ENCODE results near the gene NF1.

Gene NF1

GRCh38 chr17:31236712-31237111, 141.9 kb downstream of the NF1 start:
- Histone ChIP-seq H3K9me3 (ENCODE audit: insufficient read depth, low read length) (no peaks in the 10 kb centered on the region), H3K9me2 (replicated peaks; ENCODE audit: insufficient read depth, low read length) (no peaks in the 10 kb centered on the region), H3K27ac (ENCODE audit: low read depth, low read length) (no peak overlapping the region), H3K4me3 (ENCODE audit: insufficient read depth, low read length, poor library complexity, severe bottlenecking) (no peak overlapping the region), H3K9ac (ENCODE audit: low read length) (no peak overlapping the region), H3K4me2 (ENCODE audit: low read depth, low read length, poor library complexity, severe bottlenecking) (no peak overlapping the region), H3K36me3 (ENCODE audit: low read length) (peaks cover 3% of the 10 kb centered on the region; the same call in 1 of the 2 replicates), H2AFZ (ENCODE audit: low read depth, low read length, severe bottlenecking) (no peak overlapping the region), H4K20me1 (ENCODE audit: low read depth, low read length) (no peaks in the 10 kb centered on the region), H3K27me3 (ENCODE audit: low read length) (no peaks in the 10 kb centered on the region), H3K79me2 (ENCODE audit: insufficient read depth, low read length) (no peaks in the 10 kb centered on the region), H3F3A (ENCODE audit: insufficient read depth) (no peaks in the 10 kb centered on the region)
- TF ChIP-seq, protein P1, sequence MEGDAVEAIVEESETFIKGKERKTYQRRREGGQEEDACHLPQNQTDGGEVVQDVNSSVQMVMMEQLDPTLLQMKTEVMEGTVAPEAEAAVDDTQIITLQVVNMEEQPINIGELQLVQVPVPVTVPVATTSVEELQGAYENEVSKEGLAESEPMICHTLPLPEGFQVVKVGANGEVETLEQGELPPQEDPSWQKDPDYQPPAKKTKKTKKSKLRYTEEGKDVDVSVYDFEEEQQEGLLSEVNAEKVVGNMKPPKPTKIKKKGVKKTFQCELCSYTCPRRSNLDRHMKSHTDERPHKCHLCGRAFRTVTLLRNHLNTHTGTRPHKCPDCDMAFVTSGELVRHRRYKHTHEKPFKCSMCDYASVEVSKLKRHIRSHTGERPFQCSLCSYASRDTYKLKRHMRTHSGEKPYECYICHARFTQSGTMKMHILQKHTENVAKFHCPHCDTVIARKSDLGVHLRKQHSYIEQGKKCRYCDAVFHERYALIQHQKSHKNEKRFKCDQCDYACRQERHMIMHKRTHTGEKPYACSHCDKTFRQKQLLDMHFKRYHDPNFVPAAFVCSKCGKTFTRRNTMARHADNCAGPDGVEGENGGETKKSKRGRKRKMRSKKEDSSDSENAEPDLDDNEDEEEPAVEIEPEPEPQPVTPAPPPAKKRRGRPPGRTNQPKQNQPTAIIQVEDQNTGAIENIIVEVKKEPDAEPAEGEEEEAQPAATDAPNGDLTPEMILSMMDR (IDR thresholded peaks at IDR 0.05; ENCODE audit: insufficient read depth, low read length, poor library complexity, severe bottlenecking): no peak
- TF ChIP-seq EZH2phosphoT487 (conservative IDR thresholded peaks at IDR 0.05; ENCODE audit: low read length): no peak

DNA sequence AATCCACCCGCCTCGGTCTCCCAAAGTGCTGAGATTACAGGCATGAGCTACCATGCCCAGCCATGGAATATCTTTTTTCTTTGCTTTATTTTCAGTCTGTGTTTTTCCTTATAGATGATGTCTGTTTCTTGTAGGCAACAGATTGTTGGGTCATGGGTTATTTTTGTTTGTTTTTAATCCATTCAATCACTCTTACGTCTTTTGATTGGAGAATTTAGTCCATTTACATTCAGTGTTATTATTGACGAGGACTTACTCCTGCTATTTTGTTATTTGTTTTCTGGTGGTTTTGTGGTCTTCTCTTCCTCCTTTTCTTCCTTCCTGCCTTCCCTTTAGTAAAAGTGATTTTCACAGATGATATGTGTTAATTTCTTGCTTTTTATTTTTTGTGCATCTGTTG, 146.3 kb downstream of the NF1 start:
- Histone ChIP-seq H3K36me3 (ENCODE audit: low read length) (no peaks in the 10 kb centered on the region), H3F3A (ENCODE audit: insufficient read depth) (no peaks in the 10 kb centered on the region)

DNA sequence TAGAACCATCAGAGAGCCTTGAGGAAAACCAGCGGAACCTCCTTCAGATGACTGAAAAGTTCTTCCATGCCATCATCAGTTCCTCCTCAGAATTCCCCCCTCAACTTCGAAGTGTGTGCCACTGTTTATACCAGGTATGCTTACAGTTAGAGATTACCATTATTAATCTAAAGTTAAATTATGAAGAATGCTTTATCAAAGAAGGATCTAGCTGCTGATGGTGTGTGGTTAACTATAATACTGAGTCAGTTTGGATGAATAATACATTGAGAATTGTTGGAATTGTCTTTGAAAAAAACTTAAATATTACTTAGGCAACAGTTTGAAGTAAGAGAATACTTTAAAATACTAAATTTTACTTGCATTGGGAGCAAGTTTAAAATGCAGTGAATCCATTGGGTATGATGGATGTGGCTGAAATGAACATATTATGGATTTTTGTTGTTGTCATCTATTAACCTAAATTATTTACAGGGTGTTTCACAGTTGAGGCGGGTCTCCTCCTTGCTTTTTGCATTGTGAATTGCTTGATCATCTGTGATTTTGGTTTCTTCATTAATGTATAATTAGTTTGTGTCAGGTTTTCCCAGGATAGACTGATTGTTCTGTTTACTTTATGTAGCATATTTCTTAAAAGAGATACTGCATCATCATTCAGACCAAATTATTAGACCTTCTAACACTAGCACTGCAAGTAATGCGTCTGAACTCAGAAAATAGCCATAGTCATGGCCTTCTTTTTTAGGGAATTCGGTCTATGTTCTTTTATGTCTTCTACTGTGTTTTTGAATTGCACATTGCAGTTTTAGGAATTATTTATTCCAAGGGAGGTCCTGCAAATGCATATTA, 154.4 kb downstream of the NF1 start:
- H3K9ac ChIP-seq (ENCODE audit: low read length): no peak overlapping the region
- no peak overlapping the region for H2AFZ ChIP-seq (ENCODE audit: low read depth, low read length, severe bottlenecking)
- no peaks in the 10 kb centered on the region for H3K9me2 ChIP-seq (replicated peaks; ENCODE audit: insufficient read depth, low read length)
- H3K4me2 ChIP-seq (ENCODE audit: low read depth, low read length, poor library complexity, severe bottlenecking): no peak overlapping the region
- H3K36me3 ChIP-seq (ENCODE audit: low read length): 0 out of 2 replicates have a peak, but pooled peaks cover 5% of the 10 kb centered on the region
- H3K4me3 ChIP-seq (ENCODE audit: insufficient read depth, low read length, poor library complexity, severe bottlenecking): no peak overlapping the region
- no peak overlapping the region for H3K27ac ChIP-seq (ENCODE audit: low read depth, low read length)
- no peaks in the 10 kb centered on the region for H4K20me1 ChIP-seq (ENCODE audit: low read depth, low read length)
- no peaks in the 10 kb centered on the region; the same call in 1 of the 2 replicates for H3F3A ChIP-seq (ENCODE audit: insufficient read depth)
- H3K9me3 ChIP-seq (ENCODE audit: insufficient read depth, low read length): no peaks in the 10 kb centered on the region
- TF ChIP-seq, protein P1 (IDR thresholded peaks at IDR 0.05; ENCODE audit: insufficient read depth, low read length, poor library complexity, severe bottlenecking): no peak
- no peak for TF ChIP-seq EZH2phosphoT487 (conservative IDR thresholded peaks at IDR 0.05; ENCODE audit: low read length)
- H3K27me3 ChIP-seq (ENCODE audit: low read length): no peaks in the 10 kb centered on the region
- H3K79me2 ChIP-seq (ENCODE audit: insufficient read depth, low read length): no peaks in the 10 kb centered on the region

More for the DNA sequence above, 146.3 kb downstream of the NF1 start:
- Histone ChIP-seq H3K79me2 (ENCODE audit: insufficient read depth, low read length) (no peaks in the 10 kb centered on the region), H3K9me3 (ENCODE audit: insufficient read depth, low read length) (no peaks in the 10 kb centered on the region), H4K20me1 (ENCODE audit: low read depth, low read length) (no peaks in the 10 kb centered on the region), H3K27me3 (ENCODE audit: low read length) (no peaks in the 10 kb centered on the region), H3K4me3 (ENCODE audit: insufficient read depth, low read length, poor library complexity, severe bottlenecking) (no peak overlapping the region), H3K4me2 (ENCODE audit: low read depth, low read length, poor library complexity, severe bottlenecking) (no peak overlapping the region), H2AFZ (ENCODE audit: low read depth, low read length, severe bottlenecking) (no peak overlapping the region), H3K9ac (ENCODE audit: low read length) (no peak overlapping the region), H3K27ac (ENCODE audit: low read depth, low read length) (no peak overlapping the region), H3K9me2 (replicated peaks; ENCODE audit: insufficient read depth, low read length) (no peaks in the 10 kb centered on the region)
- TF ChIP-seq, protein P1 (IDR thresholded peaks at IDR 0.05; ENCODE audit: insufficient read depth, low read length, poor library complexity, severe bottlenecking): no peak
- TF ChIP-seq EZH2phosphoT487 (conservative IDR thresholded peaks at IDR 0.05; ENCODE audit: low read length): no peak

Data from SU-DHL-6 (cell line).